Loucy (cell line): ENCODE results near the gene SNAP91.

ENCODE experiments used
- H2AFZ ChIP-seq: fragments of 200-600 bp; sonication (generic); 2 replicates; pipeline ENCODE4 v1.6.0; 2016; ENCODE audit warnings: antibody characterized with exemption, mild to moderate bottlenecking, low read length, moderate library complexity
- H3F3A ChIP-seq: fragments of 200-600 bp; 2 replicates; pipeline ENCODE4 v1.6.0; 2016; ENCODE audit warnings: antibody characterized with exemption, low read depth, mild to moderate bottlenecking
- H3K27me3 ChIP-seq: fragments of 200-600 bp; sonication (generic); 2 replicates; pipeline ENCODE4 v1.6.1; 2014; ENCODE audit warnings: low read length, mild to moderate bottlenecking; ENCODE audit not compliant: insufficient read depth, poor library complexity, severe bottlenecking
- H3K36me3 ChIP-seq: fragments of 200-600 bp; sonication (generic); 2 replicates; pipeline ENCODE4 v1.6.1; 2016; ENCODE audit warnings: low read length; ENCODE audit not compliant: insufficient read depth
- H3K4me1 ChIP-seq: fragments of 200-600 bp; sonication (generic); 2 replicates; pipeline ENCODE4 v1.5.1; 2014; ENCODE audit warnings: low read length, mild to moderate bottlenecking; ENCODE audit not compliant: insufficient read depth, poor library complexity, severe bottlenecking
- H3K4me2 ChIP-seq: fragments of 200-600 bp; sonication (generic); 2 replicates; pipeline ENCODE4 v1.6.0; 2014; ENCODE audit warnings: antibody characterized with exemption, low read length, low read depth, mild to moderate bottlenecking; ENCODE audit not compliant: poor library complexity, severe bottlenecking
- H3K4me3 ChIP-seq: fragments of 200-600 bp; sonication (generic); 2 replicates; pipeline ENCODE4 v1.5.1; 2014; ENCODE audit warnings: low read length, mild to moderate bottlenecking, mixed read lengths; ENCODE audit not compliant: poor library complexity, severe bottlenecking
- H3K79me2 ChIP-seq: fragments of 200-600 bp; sonication (generic); 2 replicates; pipeline ENCODE4 v1.6.1; 2014; ENCODE audit warnings: low read length; ENCODE audit not compliant: insufficient read depth
- H3K9ac ChIP-seq: fragments of 200-600 bp; sonication (generic); 2 replicates; pipeline ENCODE4 v1.6.0; 2014; ENCODE audit warnings: mild to moderate bottlenecking, low read depth, low read length, moderate library complexity; ENCODE audit not compliant: poor library complexity, severe bottlenecking
- H3K9me2 ChIP-seq: fragments of 200-600 bp; sonication (generic); replicated peaks from 2 replicates; pipeline ENCODE4 v1.6.1; 2016; ENCODE audit warnings: low read depth, low read length, mixed read lengths
- H3K9me3 ChIP-seq: fragments of 200-600 bp; sonication (generic); 2 replicates; pipeline ENCODE4 v1.6.1; 2014; ENCODE audit warnings: mild to moderate bottlenecking, antibody characterized with exemption, low read length, low read depth; ENCODE audit not compliant: insufficient read depth
- H4K20me1 ChIP-seq: fragments of 200-600 bp; sonication (generic); 2 replicates; pipeline ENCODE4 v1.6.0; 2014; ENCODE audit warnings: antibody characterized with exemption, low read length, mild to moderate bottlenecking; ENCODE audit not compliant: insufficient read depth, poor library complexity, severe bottlenecking
- EZH2phosphoT487 ChIP-seq: fragments of 200-600 bp; IDR thresholded peaks from 2 replicates; pipeline ENCODE4 v1.6.1; 2018; ENCODE audit warnings: antibody characterized with exemption, mild to moderate bottlenecking, moderate library complexity, borderline replicate concordance
- TF ChIP-seq, protein P1 (sequence below): fragments of 200-600 bp; sonication (generic); conservative IDR thresholded peaks from 2 replicates; pipeline ENCODE4 v1.5.1; 2014; ENCODE audit warnings: mild to moderate bottlenecking, antibody characterized with exemption, low read length

SNAP91 gene

GRCh38 chr6:83735461-83735860 is 26.6 kb upstream of the SNAP91 start:
- H3F3A ChIP-seq: no peaks in the 10 kb centered on the region
- H3K79me2 ChIP-seq: no peaks in the 10 kb centered on the region
- TF ChIP-seq, protein P1, sequence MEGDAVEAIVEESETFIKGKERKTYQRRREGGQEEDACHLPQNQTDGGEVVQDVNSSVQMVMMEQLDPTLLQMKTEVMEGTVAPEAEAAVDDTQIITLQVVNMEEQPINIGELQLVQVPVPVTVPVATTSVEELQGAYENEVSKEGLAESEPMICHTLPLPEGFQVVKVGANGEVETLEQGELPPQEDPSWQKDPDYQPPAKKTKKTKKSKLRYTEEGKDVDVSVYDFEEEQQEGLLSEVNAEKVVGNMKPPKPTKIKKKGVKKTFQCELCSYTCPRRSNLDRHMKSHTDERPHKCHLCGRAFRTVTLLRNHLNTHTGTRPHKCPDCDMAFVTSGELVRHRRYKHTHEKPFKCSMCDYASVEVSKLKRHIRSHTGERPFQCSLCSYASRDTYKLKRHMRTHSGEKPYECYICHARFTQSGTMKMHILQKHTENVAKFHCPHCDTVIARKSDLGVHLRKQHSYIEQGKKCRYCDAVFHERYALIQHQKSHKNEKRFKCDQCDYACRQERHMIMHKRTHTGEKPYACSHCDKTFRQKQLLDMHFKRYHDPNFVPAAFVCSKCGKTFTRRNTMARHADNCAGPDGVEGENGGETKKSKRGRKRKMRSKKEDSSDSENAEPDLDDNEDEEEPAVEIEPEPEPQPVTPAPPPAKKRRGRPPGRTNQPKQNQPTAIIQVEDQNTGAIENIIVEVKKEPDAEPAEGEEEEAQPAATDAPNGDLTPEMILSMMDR: no peak
- no peak for TF ChIP-seq EZH2phosphoT487
- H3K27me3 ChIP-seq: no peaks in the 10 kb centered on the region
- no peaks in the 10 kb centered on the region for H3K9me3 ChIP-seq
- no peaks in the 10 kb centered on the region for H4K20me1 ChIP-seq
- no peaks in the 10 kb centered on the region for H3K4me1 ChIP-seq
- H3K36me3 ChIP-seq: no peaks in the 10 kb centered on the region
- no peak overlapping the region for H2AFZ ChIP-seq
- no peak overlapping the region for H3K4me2 ChIP-seq
- no peak overlapping the region for H3K9ac ChIP-seq
- no peak overlapping the region for H3K4me3 ChIP-seq
- peaks cover 4% of the 10 kb centered on the region; the same call in 1 of the 2 replicates for H3K9me2 ChIP-seq

DNA sequence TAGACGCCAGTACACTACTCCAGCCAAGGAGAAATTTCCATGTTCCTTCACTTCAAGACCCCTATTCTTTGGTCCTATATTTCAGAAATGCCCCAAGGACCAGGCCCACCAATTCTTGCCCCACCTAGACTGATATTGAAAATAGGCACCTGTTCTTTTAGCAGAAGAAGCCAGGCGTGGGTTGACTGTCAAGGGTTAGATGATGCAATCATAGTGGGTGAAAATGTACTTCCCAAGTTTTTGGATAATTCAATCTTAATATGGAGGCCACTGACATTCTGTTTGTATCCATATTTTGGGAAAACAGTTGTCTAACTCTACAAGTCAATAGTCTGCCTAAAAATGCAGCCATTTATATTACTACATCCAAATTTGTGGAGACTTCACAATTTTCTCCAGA is 21.0 kb upstream of the SNAP91 start:
- Histone ChIP-seq H2AFZ (no peak overlapping the region), H3K79me2 (no peaks in the 10 kb centered on the region), H3K4me3 (no peak overlapping the region), H3K9me2 (peaks cover 4% of the 10 kb centered on the region; the same call in 1 of the 2 replicates), H3K4me1 (no peaks in the 10 kb centered on the region), H4K20me1 (no peaks in the 10 kb centered on the region), H3F3A (no peaks in the 10 kb centered on the region), H3K4me2 (no peak overlapping the region), H3K9ac (no peak overlapping the region), H3K27me3 (no peaks in the 10 kb centered on the region), H3K9me3 (no peaks in the 10 kb centered on the region), H3K36me3 (no peaks in the 10 kb centered on the region)
- TF ChIP-seq, protein P1: no peak
- no peak for TF ChIP-seq EZH2phosphoT487

DNA sequence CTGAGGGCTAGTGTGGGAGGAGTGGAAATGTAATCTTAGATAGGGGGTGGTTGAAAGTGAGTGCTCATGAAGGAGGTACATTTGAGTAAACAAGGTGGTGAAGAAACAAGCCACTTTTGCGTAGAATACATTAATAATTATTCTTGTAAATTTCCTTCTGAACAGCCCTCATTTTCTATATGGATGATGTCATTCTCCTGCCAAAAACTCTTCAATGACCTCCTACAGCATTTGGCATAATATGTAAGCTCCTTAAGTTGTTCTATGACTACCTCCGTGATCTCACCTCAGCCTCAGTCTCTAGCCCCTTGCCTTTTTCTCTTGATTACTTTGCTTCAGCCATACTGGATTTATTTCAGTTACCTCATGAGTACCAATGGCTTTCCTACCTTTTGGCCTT is 14.0 kb upstream of the SNAP91 start:
- no peaks in the 10 kb centered on the region for H3K79me2 ChIP-seq
- H3K4me3 ChIP-seq: no peak overlapping the region
- no peaks in the 10 kb centered on the region for H3K9me3 ChIP-seq
- no peaks in the 10 kb centered on the region for H3F3A ChIP-seq
- no peaks in the 10 kb centered on the region for H4K20me1 ChIP-seq
- no peak overlapping the region for H3K9ac ChIP-seq
- TF ChIP-seq, protein P1: no peak
- no peak for TF ChIP-seq EZH2phosphoT487
- H2AFZ ChIP-seq: no peak overlapping the region
- no peak overlapping the region for H3K4me2 ChIP-seq
- no peaks in the 10 kb centered on the region for H3K4me1 ChIP-seq
- no peaks in the 10 kb centered on the region for H3K9me2 ChIP-seq
- no peaks in the 10 kb centered on the region for H3K27me3 ChIP-seq
- H3K36me3 ChIP-seq: no peaks in the 10 kb centered on the region
